Keratinocyte (primary cell): ENCODE measurements around the gene DUSP5. TPM values are rescaled to one million over a fixed set of nuclear protein-coding genes. Genes with fewer than 3 reads are reported as not detected.

Experiments used
- DNase-seq: peaks from one replicate; pipeline ENCODE4 v3.0.0-alpha.2; 2011; ENCODE audit warnings: low read depth, missing footprints, low spot score
- FAIRE-seq: peaks from 2 replicates; lab custom pipeline; 2011; peaks lifted over from hg19 to GRCh38; lab: Jason Lieb, UNC
- H2AFZ ChIP-seq: 2 replicates; pipeline ENCODE4 v1.6.0; 2012; ENCODE audit warnings: low read length, control low read depth, inconsistent platforms; ENCODE audit not compliant: control insufficient read depth
- H3K27ac ChIP-seq: 2 replicates; pipeline ENCODE4 v1.5.1; 2011; ENCODE audit warnings: low read length; ENCODE audit not compliant: control insufficient read depth, insufficient read depth
- H3K27me3 ChIP-seq: 3 replicates; pipeline ENCODE4 v1.6.0; 2011; ENCODE audit warnings: low read length; ENCODE audit not compliant: control insufficient read depth, insufficient read depth; ENCODE audit errors: extremely low read depth
- H3K36me3 ChIP-seq, 2 experiments: 2 replicates in 1 of 2; 3 replicates in 1 of 2; pipeline ENCODE4 v1.5.1; 2011; ENCODE audit warnings: low read length in 2 of 2, mild to moderate bottlenecking in 1 of 2; ENCODE audit not compliant: control insufficient read depth in 2 of 2, insufficient read depth in 2 of 2; ENCODE audit errors: extremely low read depth in 1 of 2
- H3K4me1 ChIP-seq: 3 replicates; pipeline ENCODE4 v1.5.1; 2011; ENCODE audit warnings: low read length; ENCODE audit not compliant: control insufficient read depth, insufficient read depth; ENCODE audit errors: extremely low read depth
- H3K4me2 ChIP-seq: 3 replicates; pipeline ENCODE4 v1.6.0; 2011; ENCODE audit warnings: low read depth, low read length; ENCODE audit not compliant: control insufficient read depth, insufficient read depth; ENCODE audit errors: extremely low read depth
- H3K4me3 ChIP-seq, 3 experiments: fragments of 200-600 bp in 1 of 3; sonication (generic) in 1 of 3; 2 replicates in 2 of 3; 3 replicates in 1 of 3; pipeline ENCODE4 v1.5.1; 2011 to 2016; ENCODE audit warnings: low read length in 3 of 3, mild to moderate bottlenecking in 3 of 3, control low read depth in 2 of 3, inconsistent platforms in 1 of 3, low read depth in 1 of 3, mixed read lengths in 1 of 3, mixed run types in 1 of 3, moderate library complexity in 1 of 3; ENCODE audit not compliant: control insufficient read depth in 2 of 3, insufficient read depth in 2 of 3; ENCODE audit errors: extremely low read depth in 1 of 3
- H3K79me2 ChIP-seq: 2 replicates; pipeline ENCODE4 v1.6.0; 2012; ENCODE audit warnings: low read length; ENCODE audit not compliant: control insufficient read depth, insufficient read depth
- H3K9ac ChIP-seq: 3 replicates; pipeline ENCODE4 v1.6.0; 2011; ENCODE audit warnings: low read length; ENCODE audit not compliant: control insufficient read depth, insufficient read depth; ENCODE audit errors: extremely low read depth
- H3K9me1 ChIP-seq: 3 replicates; pipeline ENCODE4 v1.6.0; 2011; ENCODE audit warnings: low read length; ENCODE audit not compliant: control insufficient read depth, insufficient read depth; ENCODE audit errors: extremely low read depth
- H3K9me3 ChIP-seq: 2 replicates; pipeline ENCODE4 v1.5.1; 2012; ENCODE audit warnings: low read depth, low read length; ENCODE audit not compliant: control insufficient read depth
- H4K20me1 ChIP-seq: 3 replicates; pipeline ENCODE4 v1.6.0; 2011; ENCODE audit warnings: low read length; ENCODE audit not compliant: control insufficient read depth, insufficient read depth; ENCODE audit errors: extremely low read depth
- EZH2 ChIP-seq: IDR thresholded peaks from one replicate; pipeline ENCODE4 v1.6.1; 2012; ENCODE audit warnings: inconsistent platforms, mild to moderate bottlenecking, low read length, moderate library complexity
- dilution Hi-C: fragments of 300-500 bp; cut with MboI; formaldehyde crosslinking; loops from one replicate; pipeline ENCODE4 v1.7.0; 2020; ENCODE audit warnings: low sequenced_read_pairs; ENCODE audit not compliant: extremely low pct_ligation_motif_present
- polyA plus RNA-seq, 5 experiments: library from polyadenylated mRNA; depleted of rRNA in 3 of 5; stranded (reverse) in 3 of 5; stranded (forward) in 1 of 5; unstranded in 1 of 5; fragments of >200 nt; gene quantifications; 1 replicate in 1 of 5; 2 replicates in 3 of 5; 3 replicates in 1 of 5; pipeline versions ENCODE4 v1.2.1 to v1.2.3, GENCODE V29; 2011 to 2012; ENCODE audit warnings: missing spikeins in 2 of 5, low read depth in 1 of 5, low replicate concordance in 1 of 5
- TF ChIP-seq, protein P1 (sequence below), 3 experiments: IDR thresholded peaks in 1 of 3; conservative IDR thresholded peaks in 1 of 3; optimal IDR thresholded peaks in 1 of 3; 2 replicates in 2 of 3; 3 replicates in 1 of 3; pipeline versions ENCODE3 to v1.5.1; 2011; ENCODE audit warnings: low read length in 3 of 3, mild to moderate bottlenecking in 3 of 3, moderate library complexity in 2 of 3, control low read depth in 1 of 3, inconsistent platforms in 1 of 3; ENCODE audit not compliant: insufficient read depth in 2 of 3; ENCODE audit errors: extremely low read depth in 1 of 3

The DUSP5 gene
- polyA plus RNA-seq, 1 donor (not counting 4 experiments of a cell fraction or from before 2014, with no cell fraction given): 49.6 TPM

DNA sequence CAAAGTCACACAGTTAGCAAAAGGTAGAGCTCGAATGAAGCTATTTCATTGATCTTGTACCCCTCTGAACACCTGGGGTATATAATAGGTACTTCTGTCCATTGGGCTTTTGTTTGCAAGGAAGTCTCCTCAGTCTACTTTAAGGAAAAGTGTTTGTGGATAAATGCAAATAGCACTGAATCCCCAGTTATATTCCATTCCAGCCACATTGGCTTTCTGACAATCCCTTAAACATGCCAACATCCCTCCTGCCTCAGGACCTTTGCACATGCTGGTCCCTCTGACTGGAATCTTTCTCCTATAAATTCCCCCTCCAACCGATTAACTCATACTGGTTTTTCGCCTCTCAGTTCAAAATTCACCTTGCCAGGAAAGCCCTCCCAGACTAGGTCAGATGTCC is 17.1 kb downstream of the DUSP5 start:
- H3K79me2 ChIP-seq: peaks cover 18% of the 10 kb centered on the region
- H3K27ac ChIP-seq: no peak overlapping the region
- FAIRE-seq: no peak
- DNase-seq: no peak
- H3K9me3 ChIP-seq: no peaks in the 10 kb centered on the region
- no peak overlapping the region for H3K4me2 ChIP-seq
- no peaks in the 10 kb centered on the region for H3K27me3 ChIP-seq
- TF ChIP-seq EZH2: no peak
- peaks cover 28% of the 10 kb centered on the region for H4K20me1 ChIP-seq
- H3K9me1 ChIP-seq: peaks cover 14% of the 10 kb centered on the region
- no peak overlapping the region for H3K4me3 ChIP-seq
- peaks cover 29% of the 10 kb centered on the region for H3K4me1 ChIP-seq
- peaks cover 24 to 39% of the 10 kb centered on the region in 2 experiments for H3K36me3 ChIP-seq
- no peak overlapping the region for H3K9ac ChIP-seq
- no peak overlapping the region for H2AFZ ChIP-seq
- dilution Hi-C loops: no loop called here

GRCh38 chr10:110516815-110517492 is 19.2 kb downstream of the DUSP5 start:
- FAIRE-seq: no peak
- DNase-seq: no peak
- peaks cover 15% of the 10 kb centered on the region for H4K20me1 ChIP-seq
- no peak overlapping the region for H3K4me2 ChIP-seq
- dilution Hi-C loops: no loop called here
- peaks cover 11% of the 10 kb centered on the region for H3K9me1 ChIP-seq
- no peaks in the 10 kb centered on the region for H3K9me3 ChIP-seq
- peaks cover 10 to 20% of the 10 kb centered on the region in 2 experiments for H3K36me3 ChIP-seq
- H3K4me3 ChIP-seq: no peak overlapping the region
- peaks cover 13% of the 10 kb centered on the region for H3K4me1 ChIP-seq
- H2AFZ ChIP-seq: no peak overlapping the region
- TF ChIP-seq EZH2: no peak
- TF ChIP-seq, protein P1, sequence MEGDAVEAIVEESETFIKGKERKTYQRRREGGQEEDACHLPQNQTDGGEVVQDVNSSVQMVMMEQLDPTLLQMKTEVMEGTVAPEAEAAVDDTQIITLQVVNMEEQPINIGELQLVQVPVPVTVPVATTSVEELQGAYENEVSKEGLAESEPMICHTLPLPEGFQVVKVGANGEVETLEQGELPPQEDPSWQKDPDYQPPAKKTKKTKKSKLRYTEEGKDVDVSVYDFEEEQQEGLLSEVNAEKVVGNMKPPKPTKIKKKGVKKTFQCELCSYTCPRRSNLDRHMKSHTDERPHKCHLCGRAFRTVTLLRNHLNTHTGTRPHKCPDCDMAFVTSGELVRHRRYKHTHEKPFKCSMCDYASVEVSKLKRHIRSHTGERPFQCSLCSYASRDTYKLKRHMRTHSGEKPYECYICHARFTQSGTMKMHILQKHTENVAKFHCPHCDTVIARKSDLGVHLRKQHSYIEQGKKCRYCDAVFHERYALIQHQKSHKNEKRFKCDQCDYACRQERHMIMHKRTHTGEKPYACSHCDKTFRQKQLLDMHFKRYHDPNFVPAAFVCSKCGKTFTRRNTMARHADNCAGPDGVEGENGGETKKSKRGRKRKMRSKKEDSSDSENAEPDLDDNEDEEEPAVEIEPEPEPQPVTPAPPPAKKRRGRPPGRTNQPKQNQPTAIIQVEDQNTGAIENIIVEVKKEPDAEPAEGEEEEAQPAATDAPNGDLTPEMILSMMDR (optimal IDR thresholded peaks at IDR 0.05 in 1 of 3, IDR thresholded peaks at IDR 0.05 in 1 of 3, conservative IDR thresholded peaks at IDR 0.05 in 1 of 3; ENCODE audit: extremely low read depth in 1 of 3, insufficient read depth in 2 of 3, low read length in 3 of 3): no peak
- H3K27me3 ChIP-seq: no peaks in the 10 kb centered on the region
- H3K9ac ChIP-seq: no peak overlapping the region
- no peak overlapping the region for H3K27ac ChIP-seq
- peaks cover 3% of the 10 kb centered on the region for H3K79me2 ChIP-seq
